ENCODE data around the gene GZMB. TPM values are rescaled to one million over a fixed set of nuclear protein-coding genes. Genes with fewer than 3 reads are reported as not detected.

Gene GZMB
- total and polyA plus RNA-seq, 12 donors = 0.35 to 19.2 (median 0.96) TPM; not detected in 1

DNA sequence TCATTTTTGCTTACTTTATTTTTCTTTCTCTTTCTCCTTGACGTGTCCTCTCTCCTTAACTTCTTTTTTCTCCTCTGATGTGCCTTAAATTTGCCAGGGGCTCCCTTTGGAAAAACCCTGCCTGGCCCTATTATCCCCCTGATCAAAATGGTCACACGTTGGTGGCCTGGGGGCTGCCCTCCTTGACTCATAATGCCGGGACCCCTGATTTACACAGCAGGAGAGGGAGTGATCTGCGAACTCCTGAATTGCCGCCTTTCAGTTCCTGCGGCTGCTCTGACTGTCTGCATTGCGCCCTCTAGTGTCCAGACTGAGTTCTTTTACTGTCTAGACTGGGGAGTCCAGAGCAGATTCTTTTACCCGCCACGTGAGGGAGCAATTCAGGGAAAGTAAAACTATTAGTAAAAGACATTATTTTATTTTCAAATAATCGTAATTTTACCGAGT lies 44.8 kb upstream of the GZMB start:
- peak overlapping the region in 8 of 10 donors; percentile 9 to 74 (median 28) for H3K27ac ChIP-seq
- 5% methylated on average over 11 of the region's 11 CpGs for WGBS, 2 donors
- TF ChIP-seq, protein P1, sequence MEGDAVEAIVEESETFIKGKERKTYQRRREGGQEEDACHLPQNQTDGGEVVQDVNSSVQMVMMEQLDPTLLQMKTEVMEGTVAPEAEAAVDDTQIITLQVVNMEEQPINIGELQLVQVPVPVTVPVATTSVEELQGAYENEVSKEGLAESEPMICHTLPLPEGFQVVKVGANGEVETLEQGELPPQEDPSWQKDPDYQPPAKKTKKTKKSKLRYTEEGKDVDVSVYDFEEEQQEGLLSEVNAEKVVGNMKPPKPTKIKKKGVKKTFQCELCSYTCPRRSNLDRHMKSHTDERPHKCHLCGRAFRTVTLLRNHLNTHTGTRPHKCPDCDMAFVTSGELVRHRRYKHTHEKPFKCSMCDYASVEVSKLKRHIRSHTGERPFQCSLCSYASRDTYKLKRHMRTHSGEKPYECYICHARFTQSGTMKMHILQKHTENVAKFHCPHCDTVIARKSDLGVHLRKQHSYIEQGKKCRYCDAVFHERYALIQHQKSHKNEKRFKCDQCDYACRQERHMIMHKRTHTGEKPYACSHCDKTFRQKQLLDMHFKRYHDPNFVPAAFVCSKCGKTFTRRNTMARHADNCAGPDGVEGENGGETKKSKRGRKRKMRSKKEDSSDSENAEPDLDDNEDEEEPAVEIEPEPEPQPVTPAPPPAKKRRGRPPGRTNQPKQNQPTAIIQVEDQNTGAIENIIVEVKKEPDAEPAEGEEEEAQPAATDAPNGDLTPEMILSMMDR (IDR thresholded peaks at IDR 0.05) = peak; percentile 86 to 99 (median 98)

GRCh38 chr14:24677956-24678355 lies 44.0 kb upstream of the GZMB start:
- TF ChIP-seq, protein P1 (IDR thresholded peaks at IDR 0.05) = no peak
- Histone ChIP-seq H3K4me3 (no peak overlapping the region), H3K9me3 (no peaks in the 10 kb centered on the region), H3K36me3 (no peaks in the 10 kb centered on the region), H3K27me3 (no peaks in the 10 kb centered on the region), H3K27ac (peak overlapping the region in 1 of 10 donors; percentile 74), H3K4me1 (peaks cover 0 to 52% (median 5%) of the 10 kb centered on the region in 9 donors)
- DNase-seq = no peak
- 87 to 91% methylated on average over 1 of the region's 1 CpG for WGBS, 2 donors
- no peak for ATAC-seq
- intact Hi-C loops (cut with DNase I) = loop anchor here in 4 of 10 donors (2.0 to 10.0 kb wide), 3 partner anchors 73 to 346 kb away; no protein-coding TSS in a partner anchor

More for the DNA sequence above, 44.8 kb upstream of the GZMB start:
- H3K27me3 ChIP-seq = no peaks in the 10 kb centered on the region
- no peaks in the 10 kb centered on the region for H3K36me3 ChIP-seq
- H3K4me1 ChIP-seq = peaks cover 0 to 44% (median 5%) of the 10 kb centered on the region in 9 donors
- peak; percentile 33 to 87 for DNase-seq
- peak; percentile 89 to 95 (median 93) for ATAC-seq
- peak overlapping the region in 8 of 10 donors; percentile 2 to 46 (median 40) for H3K4me3 ChIP-seq
- intact Hi-C loops (cut with DNase I) = loop anchor here in 4 of 10 donors (2.0 to 10.0 kb wide), 3 partner anchors 74 to 347 kb away; no protein-coding TSS in a partner anchor
- no peaks in the 10 kb centered on the region for H3K9me3 ChIP-seq

DNA sequence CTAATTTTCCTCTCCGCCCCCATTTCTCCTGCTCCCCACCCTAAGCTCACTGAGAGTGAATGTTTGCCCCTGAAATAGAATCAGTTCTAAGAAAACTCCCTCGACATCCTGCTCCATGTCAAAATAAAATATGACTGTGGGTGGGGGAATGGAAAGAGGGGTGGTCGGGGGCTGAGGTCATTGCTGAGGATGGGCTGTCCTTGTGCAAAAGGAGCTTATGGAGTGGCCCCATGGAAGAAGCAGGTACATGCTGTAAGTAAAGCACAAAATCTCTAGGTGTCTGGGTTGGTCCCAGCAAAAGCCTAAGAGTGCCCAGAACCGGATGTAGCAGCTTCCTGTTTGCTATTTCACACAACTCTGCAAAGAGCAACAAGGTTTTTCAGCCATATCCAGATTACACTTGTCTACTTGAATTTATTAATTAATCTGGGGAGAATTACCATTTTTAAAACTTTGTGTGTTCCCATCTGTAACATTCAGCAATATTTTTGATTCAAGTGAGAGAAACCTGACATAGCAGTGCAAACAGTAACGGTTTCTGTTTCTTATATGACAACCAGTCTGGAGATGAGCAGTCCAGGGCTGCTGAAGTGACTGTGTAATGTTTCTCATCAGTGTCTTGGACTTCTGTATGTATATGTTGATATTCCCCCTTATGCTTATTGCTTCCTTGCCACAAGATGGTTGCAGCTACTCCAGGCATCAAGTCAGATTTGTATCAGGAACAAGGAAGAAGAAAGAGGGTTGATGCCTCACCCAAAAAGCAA lies 40.4 kb upstream of the GZMB start:
- DNase-seq (no peak), ATAC-seq (peak in 2 of 8 donors; percentile 39)
- H3K27ac ChIP-seq = peak overlapping the region in 2 of 10 donors; percentile 16 to 67
- intact Hi-C loops (cut with DNase I) = loop anchor here in 3 of 10 donors (5.0 to 10.0 kb wide), 2 partner anchors 67 to 190 kb away; partner anchors contain the start of gene GZMH (in 1 of the 3)
- peak overlapping the region in 1 of 10 donors; percentile 1 for H3K4me3 ChIP-seq
- no peaks in the 10 kb centered on the region for H3K27me3 ChIP-seq
- H3K9me3 ChIP-seq = no peaks in the 10 kb centered on the region
- TF ChIP-seq, protein P1 (IDR thresholded peaks at IDR 0.05) = no peak
- WGBS, 2 donors = 46 to 55% methylated on average over 5 of the region's 5 CpGs
- H3K4me1 ChIP-seq = peaks cover 0 to 39% (median 5%) of the 10 kb centered on the region in 9 donors
- no peaks in the 10 kb centered on the region for H3K36me3 ChIP-seq

GRCh38 chr14:24673534-24674203 lies 39.7 kb upstream of the GZMB start:
- Histone ChIP-seq H3K27ac (peak overlapping the region in 2 of 10 donors; percentile 16 to 69), H3K4me3 (peak overlapping the region in 1 of 10 donors; percentile 1), H3K9me3 (no peaks in the 10 kb centered on the region), H3K27me3 (no peaks in the 10 kb centered on the region), H3K36me3 (no peaks in the 10 kb centered on the region), H3K4me1 (peaks cover 0 to 32% (median 3%) of the 10 kb centered on the region in 9 donors)
- TF ChIP-seq, protein P1 (IDR thresholded peaks at IDR 0.05) = no peak
- no peak for ATAC-seq
- WGBS, 2 donors = 75 to 85% methylated on average over 9 of the region's 9 CpGs
- intact Hi-C loops (cut with DNase I) = loop anchor here in 3 of 10 donors (5.0 to 10.0 kb wide), 2 partner anchors 66 to 189 kb away; partner anchors contain the start of gene GZMH (in 1 of the 3)
- no peak for DNase-seq
